Heart left ventricle (tissue), 16 donors: ENCODE results near the gene NOVA1. TPM values are rescaled to one million over a fixed set of nuclear protein-coding genes. Genes with fewer than 3 reads are reported as not detected.

Experiments
- ATAC-seq, 4 donors: fragments of 200-7000 bp; cut with Tn5 transposase; one replicate each; pipeline ENCODE4 v1.9.1; 2020 to 2022; ENCODE audit warnings: moderate library complexity in 4 of 4, mild to moderate bottlenecking in 3 of 4, moderate number of reproducible peaks in 1 of 4
- DNase-seq, 5 donors: peaks; one replicate each; pipeline ENCODE4 v3.0.0-alpha.2; 2020
- H3K27ac ChIP-seq, 12 donors: fragments of 200-600 bp; sonication (generic) in 4 of 12; one replicate each; pipeline versions ENCODE4 v1.5.0 to v1.8.0; 2016 to 2022; ENCODE audit warnings: mild to moderate bottlenecking in 2 of 12
- H3K27me3 ChIP-seq, 9 donors: fragments of 200-600 bp; sonication (generic) in 2 of 9; one replicate each; pipeline versions ENCODE4 v1.5.1 to v1.8.0; 2016 to 2022; ENCODE audit warnings: mild to moderate bottlenecking in 3 of 9
- H3K36me3 ChIP-seq, 9 donors: fragments of 200-600 bp; sonication (generic) in 2 of 9; one replicate each; pipeline versions ENCODE4 v1.5.0 to v1.8.0; 2018 to 2022; ENCODE audit warnings: mild to moderate bottlenecking in 2 of 9
- H3K4me1 ChIP-seq, 12 donors: fragments of 200-600 bp; sonication (generic) in 4 of 12; one replicate each; pipeline versions ENCODE4 v1.5.0 to v1.8.0; 2016 to 2022; ENCODE audit warnings: mild to moderate bottlenecking in 3 of 12
- H3K4me3 ChIP-seq, 12 donors: fragments of 200-600 bp; sonication (generic) in 4 of 12; one replicate each; pipeline versions ENCODE4 v1.5.0 to v1.8.0; 2017 to 2022; ENCODE audit warnings: mild to moderate bottlenecking in 9 of 12, moderate library complexity in 4 of 12
- H3K9me3 ChIP-seq, 12 donors: fragments of 200-600 bp; sonication (generic) in 4 of 12; one replicate each; pipeline versions ENCODE4 v1.5.0 to v1.8.0; 2016 to 2022; ENCODE audit warnings: mild to moderate bottlenecking in 1 of 12
- POLR2A ChIP-seq, 2 donors: fragments of 450-650 bp; IDR thresholded peaks; one replicate each; pipeline ENCODE4 v1.6.1; 2017; ENCODE audit warnings: antibody characterized with exemption in 2 of 2, mild to moderate bottlenecking in 2 of 2, moderate library complexity in 2 of 2
- WGBS, 4 donors: extraction: QIAGEN DNeasy Blood & Tissue Kit in 2 of 4; methylation state at CpG; one replicate each; pipeline versions ENCODE4 v1.1.5 to v1.1.7; 2013 to 2018; 5-methylcytosine and 5-hydroxymethylcytosine counted together
- intact Hi-C, 10 donors: fragments of 100-400 bp; cut with DNase I; formaldehyde crosslinking; loops; one replicate each; pipeline versions ENCODE4 v1.11.1 to v1.14.2; 2022
- polyA plus RNA-seq, 2 donors: library from polyadenylated mRNA; stranded (reverse); fragments of 200-250 nt; gene quantifications; one replicate each; pipeline ENCODE4 v1.2.3, GENCODE V29; 2013
- total RNA-seq, 9 donors: library from RNA; depleted of rRNA in 2 of 9; stranded (reverse); fragments of >200 nt in 2 of 9; fragmentation: NEBNext Ultra II Directional in 3 of 9; extraction: Animal tissue kit (Norgen Biotek cat#: 25700) in 3 of 9; gene quantifications; one replicate each; pipeline versions ENCODE4 v1.1.0 to v1.2.4, GENCODE V29; 2016 to 2023
- TF ChIP-seq, protein P1 (sequence below), 12 donors: fragments of 200-600 bp; sonication (generic) in 4 of 12; IDR thresholded peaks; one replicate each; pipeline versions ENCODE4 v1.5.0 to v1.8.0; 2018 to 2022; ENCODE audit warnings: antibody characterized with exemption in 12 of 12, mild to moderate bottlenecking in 5 of 12
- donor health status: ischemic (EF 13 %, LVEDD 7.1; RV severe dilation, severe dysfunction).
- donor health status: healthy with polysubstance abuse.
- donor health status: DM: no; HTN: yes; CAD: no.
- donor health status: DM: no; HTN: no; CAD: no.
- donor health status: ischemic (EF 25% LVEDD 6.9; RV normal size, moderate dysfunction).
- donor health status: ischemic (EF 25% LVEDD 5.7; RV mildly dilated, moderate dysfunction).
- donor health status: healthy.
- donor health status: DM: yes; HTN: yes; CAD: no.
- donor health status: ischemic (EF 35%, LVEDD 5.7; RV mildly dilated, moderate dysfunction).
- donor health status: nonischemic (EF 11% LVEDD 7.7; RV severe dilation, severe dysfunction).
- donor health status: DM: yes; HTN: yes; CAD: no.
- donor health status: PGD.
- donor health status: ischemic (EF 29% LVEDD 5.4; RV normal size, mild dysfunction).
- donor health status: nonischemic (EF 23%, LVEDD 6.1; RV moderate dilation, normal function).

NOVA1 gene
- total and polyA plus RNA-seq, 11 donors = 0.60 to 3.8 (median 2.4) TPM

DNA sequence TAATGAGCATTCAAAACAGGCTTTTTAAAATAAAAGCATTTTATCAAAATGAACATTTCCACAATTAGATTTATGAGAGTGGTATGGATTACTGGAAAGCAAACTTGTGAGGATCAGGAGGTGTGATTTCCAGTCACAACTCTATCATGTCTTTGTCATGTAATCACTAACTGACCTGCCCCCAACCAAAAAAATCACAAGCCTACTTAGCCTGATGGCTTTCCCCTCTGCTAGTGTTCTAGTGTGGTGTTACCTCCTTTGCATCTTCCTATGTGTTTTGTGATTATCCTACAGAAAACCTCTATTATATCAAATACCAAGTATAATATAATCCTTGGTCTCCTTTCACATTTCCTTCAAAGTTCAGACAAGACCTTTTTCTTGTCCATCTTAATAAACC is 168.6 kb downstream of the NOVA1 start:
- Histone ChIP-seq H3K36me3 (no peaks in the 10 kb centered on the region), H3K4me3 (no peak overlapping the region), H3K27ac (no peak overlapping the region), H3K9me3 (no peaks in the 10 kb centered on the region), H3K4me1 (peaks cover 0 to 3% (median 0%) of the 10 kb centered on the region in 12 donors), H3K27me3 (no peaks in the 10 kb centered on the region)
- ATAC-seq = no peak
- TF ChIP-seq POLR2A (IDR thresholded peaks at IDR 0.05) = no peak
- TF ChIP-seq, protein P1, sequence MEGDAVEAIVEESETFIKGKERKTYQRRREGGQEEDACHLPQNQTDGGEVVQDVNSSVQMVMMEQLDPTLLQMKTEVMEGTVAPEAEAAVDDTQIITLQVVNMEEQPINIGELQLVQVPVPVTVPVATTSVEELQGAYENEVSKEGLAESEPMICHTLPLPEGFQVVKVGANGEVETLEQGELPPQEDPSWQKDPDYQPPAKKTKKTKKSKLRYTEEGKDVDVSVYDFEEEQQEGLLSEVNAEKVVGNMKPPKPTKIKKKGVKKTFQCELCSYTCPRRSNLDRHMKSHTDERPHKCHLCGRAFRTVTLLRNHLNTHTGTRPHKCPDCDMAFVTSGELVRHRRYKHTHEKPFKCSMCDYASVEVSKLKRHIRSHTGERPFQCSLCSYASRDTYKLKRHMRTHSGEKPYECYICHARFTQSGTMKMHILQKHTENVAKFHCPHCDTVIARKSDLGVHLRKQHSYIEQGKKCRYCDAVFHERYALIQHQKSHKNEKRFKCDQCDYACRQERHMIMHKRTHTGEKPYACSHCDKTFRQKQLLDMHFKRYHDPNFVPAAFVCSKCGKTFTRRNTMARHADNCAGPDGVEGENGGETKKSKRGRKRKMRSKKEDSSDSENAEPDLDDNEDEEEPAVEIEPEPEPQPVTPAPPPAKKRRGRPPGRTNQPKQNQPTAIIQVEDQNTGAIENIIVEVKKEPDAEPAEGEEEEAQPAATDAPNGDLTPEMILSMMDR (IDR thresholded peaks at IDR 0.05) = no peak
- no peak for DNase-seq
- intact Hi-C loops = no loop called here

DNA sequence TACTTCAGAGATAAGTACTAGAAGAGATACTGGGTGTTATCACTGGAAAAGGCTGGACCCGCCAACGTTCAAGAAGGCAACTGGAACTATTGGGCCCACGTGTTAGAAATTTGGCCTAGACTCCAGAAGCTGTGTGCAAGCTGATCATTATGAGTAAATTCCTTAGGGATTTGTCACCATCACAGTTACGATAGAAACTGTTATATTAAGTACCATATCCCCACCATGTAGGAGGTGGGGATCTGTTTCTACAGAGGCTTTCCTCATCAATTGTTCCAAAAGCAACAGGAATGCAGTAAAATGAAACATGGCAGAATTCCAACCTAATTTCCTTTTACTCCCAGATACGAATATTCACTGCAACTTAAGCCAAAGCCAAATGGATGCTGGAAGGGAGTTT is 170.7 kb downstream of the NOVA1 start:
- intact Hi-C loops = no loop called here
- no peaks in the 10 kb centered on the region for H3K9me3 ChIP-seq

DNA sequence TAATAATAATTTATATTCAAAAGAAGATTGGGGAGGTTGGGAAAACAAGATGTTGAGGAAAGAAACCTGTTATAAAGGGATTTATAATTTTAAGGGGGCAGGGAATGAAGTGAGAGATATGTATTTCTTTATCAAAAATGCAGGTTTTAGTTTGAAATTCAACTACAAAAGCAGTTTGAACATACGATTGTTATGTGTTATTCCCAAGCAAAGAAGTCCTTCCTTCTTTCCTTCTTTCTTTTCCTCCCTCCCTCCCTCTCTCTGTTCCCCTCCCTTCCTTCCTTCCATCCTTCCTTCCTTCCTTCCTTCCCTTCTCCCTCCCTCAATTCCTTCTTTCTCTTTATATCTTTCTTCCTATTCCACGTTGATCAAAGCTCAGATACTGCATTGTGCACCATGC is 173.3 kb downstream of the NOVA1 start:
- TF ChIP-seq, protein P1 (IDR thresholded peaks at IDR 0.05) = no peak
- TF ChIP-seq POLR2A (IDR thresholded peaks at IDR 0.05) = no peak
- 45 to 59% (median 49%) methylated on average over 2 of the region's 2 CpGs for WGBS, 4 donors
- Histone ChIP-seq H3K4me3 (no peak overlapping the region), H3K27ac (no peak overlapping the region), H3K9me3 (no peaks in the 10 kb centered on the region), H3K4me1 (peaks cover 0 to 3% (median 0%) of the 10 kb centered on the region in 12 donors), H3K27me3 (no peaks in the 10 kb centered on the region), H3K36me3 (no peaks in the 10 kb centered on the region)
- no peak for DNase-seq
- ATAC-seq = no peak
- intact Hi-C loops = no loop called here

More for the DNA sequence above, 170.7 kb downstream of the NOVA1 start:
- ATAC-seq (peak in 2 of 4 donors; percentile 39 to 45), DNase-seq (peak in 2 of 5 donors; percentile 11 to 25)
- WGBS, 4 donors = 33 to 43% (median 36%) methylated on average over 5 of the region's 5 CpGs
- Histone ChIP-seq H3K4me1 (peaks cover 0 to 3% (median 0%) of the 10 kb centered on the region in 12 donors), H3K36me3 (no peaks in the 10 kb centered on the region), H3K27ac (no peak overlapping the region), H3K4me3 (no peak overlapping the region), H3K27me3 (no peaks in the 10 kb centered on the region)
- TF ChIP-seq POLR2A (IDR thresholded peaks at IDR 0.05) = no peak
- TF ChIP-seq, protein P1 (IDR thresholded peaks at IDR 0.05) = no peak

DNA sequence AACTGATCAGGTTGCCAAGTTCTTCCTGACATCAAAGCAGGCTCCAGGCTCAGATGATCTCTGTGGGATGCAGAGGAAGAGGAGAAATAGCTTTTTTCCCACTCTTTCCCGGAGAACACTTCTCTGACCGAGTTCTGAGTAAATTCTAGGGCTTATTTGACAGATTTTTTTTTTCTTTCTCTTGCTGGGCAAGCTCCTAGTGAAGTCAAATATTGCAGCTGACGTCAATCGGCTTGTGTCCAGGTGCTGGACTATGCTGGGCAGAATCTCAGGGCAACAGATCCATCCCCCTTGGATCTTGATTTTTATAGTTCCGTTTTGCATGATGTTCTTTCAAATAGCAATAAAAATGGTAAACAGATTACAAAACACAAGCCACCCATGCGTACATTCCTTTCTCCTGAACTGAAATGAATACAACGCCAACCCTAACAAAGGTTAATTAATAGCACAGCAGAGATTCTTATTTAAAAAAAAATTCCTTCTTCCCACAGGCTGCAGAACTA is 182.2 kb downstream of the NOVA1 start:
- H3K27me3 ChIP-seq = peaks cover 0 to 2% (median 0%) of the 10 kb centered on the region in 9 donors
- 71 to 77% (median 72%) methylated on average over 7 of the region's 7 CpGs for WGBS, 4 donors
- TF ChIP-seq POLR2A (IDR thresholded peaks at IDR 0.05) = no peak
- TF ChIP-seq, protein P1 (IDR thresholded peaks at IDR 0.05) = no peak
- H3K4me3 ChIP-seq = no peak overlapping the region
- H3K27ac ChIP-seq = peak overlapping the region in 1 of 12 donors; percentile 34
- H3K9me3 ChIP-seq = no peaks in the 10 kb centered on the region
- intact Hi-C loops = no loop called here
- no peaks in the 10 kb centered on the region for H3K36me3 ChIP-seq
- ATAC-seq (no peak), DNase-seq (no peak)
- H3K4me1 ChIP-seq = no peaks in the 10 kb centered on the region
